Right forelimb (tissue), 1 donor: ENCODE data around the gene PSMG3.
A peak's percentile ranks its signal among the peaks of the same experiment; 100 is the strongest.

ENCODE experiments used
- DNase-seq: peaks from one replicate; pipeline ENCODE4 v3.0.0-alpha.2; 2018

Gene PSMG3

GRCh38 chr7:1569833-1570632 lies at the start of gene PSMG3:
PSMG3 (minus strand) TSS chr7:1570032; CDS start chr7:1569339, 693 bp downstream.
- DNase-seq, result peak; percentile 93

- DNase-seq, result no peak
Measured at GRCh38 chr7:1618475-1618874, 48.6 kb upstream of the PSMG3 start.

GRCh38 chr7:1617957-1618356 lies 48.1 kb upstream of the PSMG3 start:
- no peak for DNase-seq

GRCh38 chr7:1616741-1617140 lies 46.9 kb upstream of the PSMG3 start:
- no peak for DNase-seq

- no peak for DNase-seq
Measured at GRCh38 chr7:1611708-1612241, 41.9 kb upstream of the PSMG3 start.

GRCh38 chr7:1610678-1611302 lies 41.0 kb upstream of the PSMG3 start:
- DNase-seq, result no peak

- DNase-seq, result no peak
Measured at GRCh38 chr7:1610013-1610677, 40.3 kb upstream of the PSMG3 start.

GRCh38 chr7:1609023-1609422 lies 39.2 kb upstream of the PSMG3 start:
- DNase-seq, result no peak

- no peak for DNase-seq
Measured at GRCh38 chr7:1608318-1608717, 38.5 kb upstream of the PSMG3 start.

GRCh38 chr7:1607696-1608095 lies 37.9 kb upstream of the PSMG3 start:
- no peak for DNase-seq

GRCh38 chr7:1607001-1607400 lies 37.2 kb upstream of the PSMG3 start:
- DNase-seq, result no peak

GRCh38 chr7:1604383-1604782 lies 34.6 kb upstream of the PSMG3 start:
- no peak for DNase-seq

- DNase-seq, result no peak
Measured at GRCh38 chr7:1603346-1604225, 33.8 kb upstream of the PSMG3 start.

- DNase-seq, result no peak
Measured at GRCh38 chr7:1602386-1602785, 32.6 kb upstream of the PSMG3 start.

GRCh38 chr7:1601956-1602355 lies 32.1 kb upstream of the PSMG3 start:
- no peak for DNase-seq

GRCh38 chr7:1599640-1600395 lies 30.0 kb upstream of the PSMG3 start:
- no peak for DNase-seq

- DNase-seq, result no peak
Measured at GRCh38 chr7:1598961-1599639, 29.3 kb upstream of the PSMG3 start.

- no peak for DNase-seq
Measured at GRCh38 chr7:1598286-1598685, 28.5 kb upstream of the PSMG3 start.

- DNase-seq, result no peak
Measured at GRCh38 chr7:1597791-1598190, 28.0 kb upstream of the PSMG3 start.

GRCh38 chr7:1597066-1597760 lies 27.4 kb upstream of the PSMG3 start:
- DNase-seq, result no peak
